Limb (tissue), 2 donors: ENCODE measurements around the gene BNC2.

Source experiments
- DNase-seq, 2 donors: peaks; one replicate each; pipeline ENCODE4 v3.0.0-alpha.2; 2016; ENCODE audit errors: extremely low spot score in 2 of 2

BNC2 gene

GRCh38 chr9:16716601-16717000, 153.9 kb downstream of the BNC2 start:
- DNase-seq = no peak

DNA sequence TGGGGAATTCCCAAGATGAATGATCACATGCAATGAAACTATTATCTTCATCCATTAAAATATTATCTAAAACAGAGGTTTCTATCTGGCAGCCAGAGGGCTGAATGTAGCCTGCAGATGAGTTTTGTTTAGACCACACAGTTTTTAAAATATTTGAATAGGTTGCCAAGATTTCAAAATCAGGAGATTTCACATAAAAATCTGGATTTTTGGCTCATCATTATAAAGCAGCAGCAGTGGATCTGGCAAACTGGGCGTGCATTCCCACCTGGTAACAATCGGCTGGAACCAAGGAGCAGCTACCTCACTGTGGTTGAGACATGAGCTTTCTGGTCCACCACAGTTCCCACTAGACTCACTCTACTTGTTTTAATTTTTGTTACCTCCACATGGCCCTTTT, 155.1 kb downstream of the BNC2 start:
- DNase-seq = no peak

DNA sequence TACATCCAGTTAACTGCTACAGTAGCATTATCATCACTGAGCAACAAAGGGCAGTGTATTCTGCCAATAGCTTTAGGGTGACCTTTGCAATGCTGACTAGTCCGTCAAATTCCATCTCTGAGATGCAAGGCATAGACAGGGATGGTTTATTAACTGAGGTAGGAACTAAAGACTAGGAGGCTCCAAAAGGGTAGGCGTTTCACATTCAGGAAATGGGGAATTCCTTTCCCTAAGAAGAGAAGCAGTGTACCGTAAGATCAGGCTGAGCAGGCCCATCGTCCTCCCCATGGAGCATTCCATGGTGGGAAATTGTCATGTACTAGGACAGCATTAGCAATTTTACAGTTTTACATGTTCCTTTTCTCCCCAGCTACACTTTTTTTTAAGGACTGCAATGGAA, 157.7 kb downstream of the BNC2 start:
- DNase-seq = no peak

- DNase-seq = no peak
Measured at GRCh38 chr9:16710888-16711287, 159.6 kb downstream of the BNC2 start.

- DNase-seq = no peak
Measured at GRCh38 chr9:16709924-16710323, 160.5 kb downstream of the BNC2 start.

GRCh38 chr9:16708656-16709435, 161.6 kb downstream of the BNC2 start:
- DNase-seq = no peak

DNA sequence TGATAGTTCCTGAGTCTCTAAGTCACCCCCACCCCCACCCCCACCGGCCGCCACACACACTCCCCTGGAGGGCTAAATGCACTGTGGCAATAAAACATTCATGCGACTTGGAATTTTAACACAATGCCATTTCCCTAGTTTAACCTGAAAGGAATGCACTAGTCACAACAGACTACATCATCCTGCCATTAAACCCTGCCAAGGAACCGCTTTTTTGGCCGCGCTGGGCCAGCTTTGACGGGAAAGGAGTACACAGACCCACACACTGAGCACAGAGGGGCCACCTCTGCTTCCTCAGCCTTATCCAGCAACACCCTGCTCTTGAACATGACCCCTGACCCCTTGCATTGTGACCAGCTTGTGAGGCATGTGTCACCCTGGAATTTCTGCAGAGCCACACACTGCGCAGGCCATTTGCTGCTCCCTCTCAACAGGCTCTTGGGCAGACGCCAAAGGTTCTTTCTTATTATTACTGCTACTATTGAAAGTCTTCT, 165.3 kb downstream of the BNC2 start:
- DNase-seq = peak; percentile 54 to 80

DNA sequence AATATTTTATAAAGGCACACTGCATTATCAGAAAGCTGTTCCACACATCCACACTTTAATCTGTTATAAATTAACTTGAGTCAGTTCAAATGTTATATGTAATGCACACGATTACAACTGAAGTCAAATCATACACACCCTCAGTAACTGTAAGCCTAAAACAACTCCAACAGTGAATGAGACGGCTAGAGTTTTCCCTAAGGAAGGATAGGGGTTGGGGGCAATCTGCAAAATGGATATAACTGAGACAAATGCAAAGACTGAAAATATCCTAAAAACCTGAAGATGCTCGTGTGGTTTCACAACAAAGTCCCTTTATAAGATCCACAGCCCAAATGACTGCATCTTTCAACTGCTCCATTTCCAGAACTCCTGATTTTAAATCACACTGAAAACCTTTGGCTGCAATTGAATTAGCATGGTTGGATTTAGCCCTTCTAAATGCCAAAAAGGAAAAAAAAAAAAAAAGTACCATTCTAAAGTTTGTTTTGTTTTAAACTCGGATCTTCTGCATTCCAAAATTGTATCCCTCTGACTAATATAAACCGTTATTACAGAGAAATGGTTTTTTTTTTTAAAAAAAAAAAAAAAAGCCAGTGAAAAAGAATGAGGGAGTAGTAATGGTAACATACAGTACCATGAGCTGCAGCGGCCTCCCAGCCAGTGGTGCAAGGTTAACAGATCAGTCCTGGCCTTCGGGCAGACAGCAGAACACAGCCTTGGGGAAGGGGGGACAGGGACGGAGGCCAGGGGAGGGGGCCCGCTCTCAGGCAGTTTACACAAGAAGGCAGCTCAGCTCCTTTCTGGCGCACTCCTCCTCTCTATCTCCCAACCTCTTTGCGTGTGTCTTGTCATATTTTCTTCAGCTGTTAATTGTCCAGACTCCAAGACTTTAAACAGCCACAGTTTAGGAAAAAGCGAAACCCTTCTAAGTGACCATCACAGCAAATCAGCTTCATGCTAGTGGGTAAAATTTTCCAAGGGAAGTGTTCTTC, 166.1 kb downstream of the BNC2 start:
- DNase-seq = peak in 1 of 2 donors; percentile 60

GRCh38 chr9:16701347-16701746, 169.1 kb downstream of the BNC2 start:
- no peak for DNase-seq

- no peak for DNase-seq
Measured at GRCh38 chr9:16693616-16694015, 176.9 kb downstream of the BNC2 start.

DNA sequence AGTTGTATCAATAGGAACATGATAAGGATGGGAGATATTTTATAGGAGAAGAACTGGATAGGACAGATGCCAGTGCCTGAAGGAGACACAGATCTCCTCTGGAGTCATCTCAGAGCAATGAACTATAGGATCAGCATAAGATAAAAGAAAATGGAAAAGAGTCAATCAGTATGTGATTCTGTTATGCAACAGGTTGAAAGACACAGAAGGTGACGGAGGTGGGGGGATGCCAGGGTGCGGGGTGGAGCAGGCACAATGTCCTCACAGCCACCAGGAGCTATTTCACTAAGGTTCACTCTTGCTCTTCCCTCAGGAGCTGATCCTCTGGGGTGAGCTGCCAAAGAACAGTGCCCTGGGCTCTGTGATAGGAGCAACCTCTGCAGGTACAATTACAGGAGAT, 179.8 kb downstream of the BNC2 start:
- DNase-seq = no peak

- no peak for DNase-seq
Measured at GRCh38 chr9:16690205-16690604, 180.3 kb downstream of the BNC2 start.

- no peak for DNase-seq
Measured at GRCh38 chr9:16689351-16689938, 181.0 kb downstream of the BNC2 start.

GRCh38 chr9:16688814-16689213, 181.7 kb downstream of the BNC2 start:
- no peak for DNase-seq

GRCh38 chr9:16687678-16688369, 182.6 kb downstream of the BNC2 start:
- no peak for DNase-seq

GRCh38 chr9:16683326-16683725, 187.1 kb downstream of the BNC2 start:
- DNase-seq = no peak

DNA sequence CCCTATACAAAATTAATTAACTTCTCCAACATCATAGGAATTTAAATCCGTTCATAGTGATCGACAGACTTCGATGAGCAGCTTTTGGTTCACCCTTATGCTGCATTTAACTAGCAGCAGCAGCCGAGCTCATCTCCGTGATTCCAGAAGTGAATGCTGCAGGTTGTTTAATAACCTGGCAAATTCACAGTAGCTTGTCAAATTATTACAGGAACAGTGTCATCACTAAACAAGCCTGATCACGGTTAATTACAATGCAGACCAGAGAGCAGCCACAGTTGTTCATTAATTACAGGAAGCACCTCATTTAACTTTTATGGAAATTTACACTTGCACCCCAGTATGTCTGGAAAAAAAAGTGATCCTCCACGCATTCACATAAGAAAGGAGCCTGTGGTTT, 188.2 kb downstream of the BNC2 start:
- no peak for DNase-seq

- DNase-seq = no peak
Measured at GRCh38 chr9:16681652-16681987, 188.8 kb downstream of the BNC2 start.

- peak in 1 of 2 donors; percentile 85 for DNase-seq
Measured at GRCh38 chr9:16680975-16681651, 189.4 kb downstream of the BNC2 start.

- DNase-seq = no peak
Measured at GRCh38 chr9:16680541-16680940, 189.9 kb downstream of the BNC2 start.

- DNase-seq = peak in 1 of 2 donors; percentile 40
Measured at GRCh38 chr9:16679327-16679821, 191.1 kb downstream of the BNC2 start.
